GM15510 (cell line): ENCODE results near the gene DLST.

ENCODE experiments used
- POLR2A ChIP-seq: IDR thresholded peaks from 3 replicates; pipeline ENCODE4 v1.6.1; 2011; ENCODE audit warnings: borderline replicate concordance; ENCODE audit not compliant: insufficient read length; ENCODE audit errors: extremely low read depth

DLST gene

GRCh38 chr14:74932401-74932901, 50.7 kb downstream of the DLST start:
- no peak for TF ChIP-seq POLR2A

DNA sequence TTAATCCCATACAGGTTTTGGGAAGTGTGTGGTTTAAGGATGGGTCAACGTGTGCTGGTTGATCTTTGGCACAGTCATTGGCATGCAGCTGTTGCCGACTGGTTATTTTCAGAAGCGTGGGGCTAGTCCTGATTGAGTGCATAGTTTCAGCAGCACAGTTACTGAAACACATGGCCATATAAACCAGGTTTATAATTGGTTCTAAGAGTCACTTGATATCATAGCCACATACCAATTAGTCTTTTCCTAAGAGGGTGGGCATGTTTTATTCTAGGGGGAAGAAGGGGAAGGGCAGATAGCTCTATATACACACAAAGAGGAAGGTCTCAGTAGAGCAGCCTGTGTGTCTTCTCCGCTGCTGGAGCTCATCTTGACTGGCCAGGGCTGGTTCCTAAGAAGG, 52.3 kb downstream of the DLST start:
- no peak for TF ChIP-seq POLR2A

DNA sequence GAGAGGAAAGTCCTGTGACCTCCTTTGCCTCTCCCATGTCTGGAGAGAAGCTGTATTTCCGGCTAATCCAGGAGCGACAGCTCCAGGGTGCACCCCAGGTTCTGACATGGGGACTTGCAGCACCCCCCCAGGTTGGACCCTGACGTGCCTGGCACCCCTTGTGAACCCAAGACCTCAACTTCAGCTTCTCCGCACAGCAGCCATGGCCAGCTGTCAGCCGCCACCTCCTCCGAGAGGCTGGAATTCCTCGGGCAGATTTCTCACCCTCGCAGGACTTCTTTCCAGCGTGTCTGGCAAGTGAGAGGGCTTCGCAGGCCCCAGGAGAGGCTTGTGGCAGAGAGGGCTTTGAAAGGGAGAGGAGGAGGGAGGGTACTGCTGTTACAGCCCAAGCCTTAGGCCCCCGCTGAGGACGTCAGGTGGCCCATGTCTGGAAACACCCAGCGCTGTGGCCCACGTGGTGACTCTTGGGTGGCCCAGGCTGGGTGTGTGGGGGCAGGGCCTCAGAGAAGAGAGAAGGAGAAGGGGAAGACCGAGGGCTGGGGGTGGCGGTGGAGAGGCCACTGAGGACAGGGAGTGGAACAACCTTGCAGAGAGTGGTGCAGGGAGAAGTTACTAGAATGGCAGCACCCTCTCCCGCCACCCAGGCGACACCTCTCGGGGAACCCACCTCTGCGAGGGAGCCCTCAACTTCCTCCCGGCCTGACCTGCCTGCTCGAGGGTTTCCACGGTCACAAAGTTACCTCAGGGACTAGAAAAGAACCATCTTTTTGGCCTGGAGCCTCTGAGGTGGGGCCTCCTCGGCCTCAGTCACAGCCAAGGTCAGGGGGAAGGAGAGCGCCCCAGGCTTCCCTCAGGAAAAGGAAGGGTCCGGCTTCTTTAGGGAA, 53.0 kb downstream of the DLST start:
- no peak for TF ChIP-seq POLR2A

- TF ChIP-seq POLR2A, result no peak
Observed at GRCh38 chr14:74935360-74935680, 53.6 kb downstream of the DLST start.

DNA sequence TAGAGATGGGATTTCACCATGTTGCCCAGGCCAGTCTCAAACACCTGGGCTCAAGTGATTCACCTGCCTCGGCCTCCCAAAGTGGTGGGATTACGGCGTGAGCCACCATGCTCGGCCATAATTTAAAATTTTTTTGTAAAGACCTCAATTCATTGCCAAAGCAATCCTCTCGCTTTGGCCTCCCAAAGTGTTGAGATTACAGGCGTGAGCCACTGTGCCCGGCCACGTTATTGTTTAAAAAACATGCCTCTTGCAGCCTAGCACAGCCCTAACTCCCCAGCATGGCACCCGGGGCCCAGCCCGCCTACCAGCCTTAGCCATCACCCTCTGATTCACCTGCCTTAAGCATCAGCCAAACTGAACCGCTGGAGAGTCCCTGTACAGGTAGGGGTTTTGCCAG, 54.4 kb downstream of the DLST start:
- TF ChIP-seq POLR2A, result no peak

DNA sequence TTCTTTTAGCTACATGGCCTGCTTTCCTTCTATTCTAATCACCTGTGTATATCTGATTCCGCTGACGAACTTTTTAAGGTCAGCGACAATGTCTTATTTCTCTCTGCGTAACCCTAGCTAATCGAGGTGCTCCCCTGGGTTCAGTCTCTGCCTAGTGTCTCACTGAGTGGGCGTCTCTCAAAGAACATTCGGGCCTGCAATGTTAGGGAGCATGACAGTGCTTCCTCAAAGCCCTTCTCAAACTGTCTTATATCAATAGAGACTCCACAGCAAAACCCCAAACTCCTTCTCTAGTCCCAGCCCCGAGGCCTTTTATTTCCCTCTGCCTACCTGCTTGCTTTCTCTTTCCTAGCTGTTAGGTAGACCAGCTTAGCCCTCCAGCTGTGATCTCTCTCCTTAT, 55.0 kb downstream of the DLST start:
- no peak for TF ChIP-seq POLR2A

DNA sequence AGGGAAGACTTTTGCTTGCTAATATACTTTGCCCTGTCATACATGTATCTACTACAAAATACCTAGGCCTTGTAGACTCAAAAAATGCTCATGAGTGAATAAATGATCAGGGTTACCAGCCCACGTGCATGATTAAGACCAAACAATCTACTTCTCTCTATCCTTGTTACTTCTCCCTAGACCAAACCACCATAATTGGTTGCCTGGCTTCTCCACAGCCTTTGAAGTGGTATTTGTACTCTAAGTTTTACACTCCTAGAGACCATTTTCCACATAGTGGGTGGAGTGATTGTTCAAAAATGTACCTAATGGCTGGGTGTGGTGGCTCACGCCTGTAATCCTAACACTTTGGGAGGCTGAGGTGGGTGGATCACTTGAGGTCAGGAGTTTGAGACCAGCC, 55.5 kb downstream of the DLST start:
- TF ChIP-seq POLR2A, result no peak

DNA sequence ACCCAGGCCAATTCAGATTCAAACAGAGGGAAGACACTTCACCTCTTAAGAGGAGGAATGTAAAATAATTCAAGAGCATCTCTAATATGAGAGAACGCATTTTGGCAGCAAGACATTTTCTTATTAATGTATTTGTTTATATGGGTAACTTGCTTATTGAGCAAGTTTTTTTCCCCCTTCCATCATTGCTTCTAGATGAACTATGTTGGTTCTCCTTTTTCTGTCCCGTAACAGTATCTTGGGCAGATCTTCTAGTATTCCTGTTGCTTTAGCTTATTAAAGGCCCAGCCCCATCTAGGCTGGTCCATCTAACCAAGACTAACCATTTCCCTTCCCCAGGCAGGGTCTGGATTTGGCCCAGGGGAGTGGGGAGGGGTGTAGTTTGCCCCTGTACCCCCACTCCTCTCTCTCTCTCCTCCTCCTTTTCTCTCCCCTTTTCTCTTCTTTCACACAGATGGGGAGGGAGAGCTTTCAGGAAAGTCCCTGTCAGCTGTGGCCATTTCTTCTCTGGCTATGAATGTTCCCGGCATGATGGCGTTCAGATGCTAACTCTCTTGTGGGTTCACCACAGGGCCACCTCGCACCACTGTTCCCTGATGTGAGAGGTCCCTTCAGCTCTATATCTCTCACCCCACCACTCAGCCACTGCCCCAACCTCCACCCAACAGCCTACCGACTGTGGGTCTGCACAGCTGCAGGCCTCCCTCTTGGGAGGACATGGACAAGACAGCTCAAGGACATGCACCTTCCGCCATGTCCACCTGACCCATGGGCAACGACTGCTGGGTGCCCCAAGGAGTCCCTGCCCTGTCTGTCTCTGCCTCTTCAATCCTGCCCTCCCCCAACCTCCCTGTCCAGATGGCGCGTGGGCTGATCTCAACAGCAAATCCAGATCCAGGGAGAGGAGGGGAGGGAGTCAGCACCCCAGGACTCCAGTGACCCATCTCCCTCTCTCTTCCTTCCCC, 57.1 kb downstream of the DLST start:
- TF ChIP-seq POLR2A, result no peak

DNA sequence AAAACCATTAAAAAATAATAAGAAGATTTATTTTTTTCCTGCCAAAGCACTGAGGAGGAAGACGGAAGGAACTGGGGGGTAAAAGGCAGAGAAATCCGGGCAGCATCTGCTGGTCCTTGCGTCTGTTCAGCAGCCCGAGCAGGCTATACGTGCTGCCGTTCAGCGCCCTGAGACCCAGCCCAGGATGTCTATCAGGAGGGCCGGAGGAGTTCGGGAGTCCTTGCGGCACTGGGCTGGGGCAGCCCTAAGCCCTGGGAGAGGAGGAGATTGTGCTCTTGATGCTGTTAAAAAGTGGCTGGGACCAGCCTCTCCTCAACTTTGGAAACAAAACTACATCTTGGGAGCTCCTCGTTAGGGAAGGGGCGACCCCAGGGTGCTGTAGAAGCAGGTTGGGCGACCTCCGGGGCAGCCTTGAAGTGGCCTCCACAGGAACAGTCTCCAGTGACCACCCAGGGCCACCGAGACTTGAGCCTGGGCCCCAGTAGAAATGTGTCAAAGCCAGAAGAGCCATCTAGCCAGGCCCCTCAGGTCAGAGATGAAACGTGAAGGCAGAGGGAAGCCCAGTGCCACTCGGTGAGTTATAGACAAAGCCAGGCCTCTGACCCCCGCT, 59.3 kb downstream of the DLST start:
- TF ChIP-seq POLR2A, result no peak

GRCh38 chr14:74941676-74942097, 60.0 kb downstream of the DLST start:
- peak; percentile 48 for TF ChIP-seq POLR2A

- TF ChIP-seq POLR2A, result no peak
Observed at GRCh38 chr14:74942181-74942580, 60.5 kb downstream of the DLST start.

- peak; percentile 42 for TF ChIP-seq POLR2A
Observed at GRCh38 chr14:74942608-74943007, 60.9 kb downstream of the DLST start.

GRCh38 chr14:74945261-74945851, 63.6 kb downstream of the DLST start:
- TF ChIP-seq POLR2A, result no peak

DNA sequence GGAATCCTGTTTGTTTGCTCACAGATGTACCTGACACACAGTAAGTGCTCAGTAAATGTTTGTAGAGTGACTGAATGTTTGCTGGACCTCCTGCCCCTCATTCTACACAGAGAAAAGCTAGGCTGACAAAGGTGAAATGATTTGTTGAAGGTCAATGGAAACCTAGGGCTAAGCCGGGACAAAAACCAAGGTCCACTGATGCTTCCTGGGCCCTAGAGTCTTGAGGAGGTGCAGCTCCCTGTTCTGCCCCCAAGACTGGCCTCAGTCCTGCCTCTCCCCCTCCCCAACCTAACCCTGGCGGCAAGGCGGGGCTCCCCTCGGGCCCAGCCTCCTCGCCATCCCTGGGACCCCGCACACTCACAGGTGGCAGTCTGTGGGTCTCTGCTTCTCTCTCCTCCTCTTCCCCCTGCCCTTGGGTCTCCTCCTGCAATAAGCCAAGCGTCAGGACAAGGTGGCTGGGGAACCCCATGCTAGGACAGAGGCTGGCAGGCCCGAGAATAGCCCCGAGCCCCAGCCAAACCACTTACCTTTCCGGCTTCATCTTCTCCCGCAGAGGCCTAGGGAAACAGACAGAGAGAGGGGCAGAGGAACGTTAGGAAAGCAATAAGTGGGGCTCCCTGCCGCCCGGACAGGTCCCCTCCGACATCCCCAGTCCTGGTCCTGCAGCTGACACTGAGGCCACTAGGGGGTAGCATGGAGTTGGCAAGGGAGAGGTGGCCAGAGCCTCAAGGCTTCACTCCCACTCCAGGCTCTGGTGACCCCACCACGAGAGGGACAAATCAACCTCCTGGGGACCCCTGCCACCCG, 64.3 kb downstream of the DLST start:
- TF ChIP-seq POLR2A, result no peak

- no peak for TF ChIP-seq POLR2A
Observed at GRCh38 chr14:74946659-74947281, 65.1 kb downstream of the DLST start.
